SK-N-SH treated with all-trans-retinoic acid at 6 μM for 48 hours (cell line): Measurements from ENCODE around the gene PACS1.

Experiments used
- ATAC-seq: fragments of 200-7000 bp; cut with Tn5 transposase; 3 replicates; pipeline ENCODE4 v1.9.1; 2020; ENCODE audit warnings: mild to moderate bottlenecking, moderate library complexity
- ARNTL ChIP-seq: fragments of 450-650 bp; formaldehyde crosslinking; IDR thresholded peaks from 2 replicates; pipeline ENCODE4 v1.5.0; 2020; ENCODE audit warnings: low read depth, mild to moderate bottlenecking, moderate library complexity, borderline replicate concordance
- BACH2 ChIP-seq: fragments of 250-450 bp; sonication (Bioruptor Pico); IDR thresholded peaks from 2 replicates; pipeline ENCODE4 v1.9.0; 2021; ENCODE audit warnings: mild to moderate bottlenecking, borderline replicate concordance
- CREB5 ChIP-seq: fragments of 250-450 bp; sonication (Bioruptor Pico); IDR thresholded peaks from 2 replicates; pipeline ENCODE4 v1.5.1; 2020; ENCODE audit warnings: low read depth, mild to moderate bottlenecking, moderate library complexity
- CSDC2 ChIP-seq: fragments of 250-450 bp; sonication (Bioruptor Pico); IDR thresholded peaks from 2 replicates; pipeline ENCODE4 v1.5.0; 2020; ENCODE audit warnings: mild to moderate bottlenecking, moderate library complexity
- ESRRG ChIP-seq: fragments of 250-450 bp; sonication (Bioruptor Pico); IDR thresholded peaks from 2 replicates; pipeline ENCODE4 v1.6.1; 2021; ENCODE audit warnings: mild to moderate bottlenecking
- GLIS3 ChIP-seq: fragments of 250-450 bp; sonication (Bioruptor Pico); IDR thresholded peaks from 2 replicates; pipeline ENCODE4 v1.5.0; 2020; ENCODE audit warnings: mild to moderate bottlenecking, moderate library complexity
- ISL1 ChIP-seq: fragments of 250-450 bp; sonication (Bioruptor Pico); IDR thresholded peaks from 2 replicates; pipeline ENCODE4 v2.1.2; 2022; ENCODE audit warnings: mild to moderate bottlenecking, moderate library complexity
- OSR1 ChIP-seq: fragments of 250-450 bp; sonication (Bioruptor Pico); IDR thresholded peaks from 2 replicates; pipeline ENCODE4 v1.8.0; 2022; ENCODE audit warnings: moderate library complexity, mild to moderate bottlenecking, inconsistent platforms
- PPARA ChIP-seq: fragments of 250-450 bp; sonication (Bioruptor Pico); IDR thresholded peaks from 2 replicates; pipeline ENCODE4 v1.5.0; 2020; ENCODE audit warnings: mild to moderate bottlenecking, borderline replicate concordance
- SNAI2 ChIP-seq: fragments of 250-450 bp; sonication (Bioruptor Pico); IDR thresholded peaks from 2 replicates; pipeline ENCODE4 v1.5.0; 2020; ENCODE audit warnings: mild to moderate bottlenecking, moderate library complexity
- TOX ChIP-seq: fragments of 250-450 bp; sonication (Bioruptor Pico); IDR thresholded peaks from 2 replicates; pipeline ENCODE4 v1.8.0; 2021; ENCODE audit warnings: mild to moderate bottlenecking, moderate library complexity, borderline replicate concordance
- ZC3H10 ChIP-seq: fragments of 250-450 bp; sonication (Bioruptor Pico); IDR thresholded peaks from 2 replicates; pipeline ENCODE4 v1.5.1; 2021; ENCODE audit warnings: mild to moderate bottlenecking, moderate library complexity
- ZFP3 ChIP-seq: fragments of 250-450 bp; sonication (Bioruptor Pico); IDR thresholded peaks from 2 replicates; pipeline ENCODE4 v1.5.0; 2020; ENCODE audit warnings: mild to moderate bottlenecking, moderate library complexity
- ZFP30 ChIP-seq: fragments of 450-650 bp; formaldehyde crosslinking; IDR thresholded peaks from 2 replicates; pipeline ENCODE4 v1.5.0; 2022; ENCODE audit warnings: mild to moderate bottlenecking, moderate library complexity
- ZNF565 ChIP-seq: fragments of 450-650 bp; formaldehyde crosslinking; conservative IDR thresholded peaks from 2 replicates; pipeline ENCODE4 v1.5.0; 2020; ENCODE audit warnings: low read depth, mild to moderate bottlenecking, moderate library complexity
- ZNF70 ChIP-seq: fragments of 450-650 bp; formaldehyde crosslinking; IDR thresholded peaks from 2 replicates; pipeline ENCODE4 v1.5.0; 2020; ENCODE audit warnings: mild to moderate bottlenecking, moderate library complexity
- ZNF8 ChIP-seq: fragments of 450-650 bp; formaldehyde crosslinking; IDR thresholded peaks from 2 replicates; pipeline ENCODE4 v1.5.0; 2020; ENCODE audit warnings: mild to moderate bottlenecking, moderate library complexity
- TF ChIP-seq, protein P1 (sequence below): fragments of 250-450 bp; sonication (Bioruptor Pico); IDR thresholded peaks from 2 replicates; pipeline ENCODE4 v1.8.0; 2020; ENCODE audit warnings: mild to moderate bottlenecking, moderate library complexity, borderline replicate concordance
- TF ChIP-seq, protein P2 (sequence below): fragments of 250-450 bp; sonication (Bioruptor Pico); IDR thresholded peaks from 2 replicates; pipeline ENCODE4 v1.8.0; 2021; ENCODE audit warnings: low read depth, mild to moderate bottlenecking, moderate library complexity, borderline replicate concordance
- TF ChIP-seq, protein P3 (sequence below): fragments of 250-450 bp; sonication (Bioruptor Pico); IDR thresholded peaks from 2 replicates; pipeline ENCODE4 v1.5.0; 2020; ENCODE audit warnings: mild to moderate bottlenecking, moderate library complexity
- TF ChIP-seq, protein P4 (sequence below): fragments of 250-450 bp; sonication (Bioruptor Pico); IDR thresholded peaks from 2 replicates; pipeline ENCODE4 v1.5.1; 2021; ENCODE audit warnings: mild to moderate bottlenecking, moderate library complexity

The PACS1 gene

GRCh38 chr11:66279092-66279734, 209.1 kb downstream of the PACS1 start:
- no peak for ATAC-seq
- TF ChIP-seq ISL1 (CRISPR knock-in tag) (no peak), GLIS3 (CRISPR knock-in tag) (no peak), ZNF565 (CRISPR knock-in tag) (no peak), ZC3H10 (no peak), CSDC2 (CRISPR knock-in tag) (no peak), ZNF8 (CRISPR knock-in tag) (no peak), ARNTL (CRISPR knock-in tag) (no peak), SNAI2 (CRISPR knock-in tag) (no peak), TOX (no peak), ZFP30 (no peak), BACH2 (CRISPR knock-in tag) (no peak), PPARA (CRISPR knock-in tag) (no peak), ESRRG (CRISPR knock-in tag) (no peak), OSR1 (CRISPR knock-in tag) (no peak)
- TF ChIP-seq, protein P1, sequence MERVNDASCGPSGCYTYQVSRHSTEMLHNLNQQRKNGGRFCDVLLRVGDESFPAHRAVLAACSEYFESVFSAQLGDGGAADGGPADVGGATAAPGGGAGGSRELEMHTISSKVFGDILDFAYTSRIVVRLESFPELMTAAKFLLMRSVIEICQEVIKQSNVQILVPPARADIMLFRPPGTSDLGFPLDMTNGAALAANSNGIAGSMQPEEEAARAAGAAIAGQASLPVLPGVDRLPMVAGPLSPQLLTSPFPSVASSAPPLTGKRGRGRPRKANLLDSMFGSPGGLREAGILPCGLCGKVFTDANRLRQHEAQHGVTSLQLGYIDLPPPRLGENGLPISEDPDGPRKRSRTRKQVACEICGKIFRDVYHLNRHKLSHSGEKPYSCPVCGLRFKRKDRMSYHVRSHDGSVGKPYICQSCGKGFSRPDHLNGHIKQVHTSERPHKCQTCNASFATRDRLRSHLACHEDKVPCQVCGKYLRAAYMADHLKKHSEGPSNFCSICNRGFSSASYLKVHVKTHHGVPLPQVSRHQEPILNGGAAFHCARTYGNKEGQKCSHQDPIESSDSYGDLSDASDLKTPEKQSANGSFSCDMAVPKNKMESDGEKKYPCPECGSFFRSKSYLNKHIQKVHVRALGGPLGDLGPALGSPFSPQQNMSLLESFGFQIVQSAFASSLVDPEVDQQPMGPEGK: no peak
- TF ChIP-seq, protein P2, sequence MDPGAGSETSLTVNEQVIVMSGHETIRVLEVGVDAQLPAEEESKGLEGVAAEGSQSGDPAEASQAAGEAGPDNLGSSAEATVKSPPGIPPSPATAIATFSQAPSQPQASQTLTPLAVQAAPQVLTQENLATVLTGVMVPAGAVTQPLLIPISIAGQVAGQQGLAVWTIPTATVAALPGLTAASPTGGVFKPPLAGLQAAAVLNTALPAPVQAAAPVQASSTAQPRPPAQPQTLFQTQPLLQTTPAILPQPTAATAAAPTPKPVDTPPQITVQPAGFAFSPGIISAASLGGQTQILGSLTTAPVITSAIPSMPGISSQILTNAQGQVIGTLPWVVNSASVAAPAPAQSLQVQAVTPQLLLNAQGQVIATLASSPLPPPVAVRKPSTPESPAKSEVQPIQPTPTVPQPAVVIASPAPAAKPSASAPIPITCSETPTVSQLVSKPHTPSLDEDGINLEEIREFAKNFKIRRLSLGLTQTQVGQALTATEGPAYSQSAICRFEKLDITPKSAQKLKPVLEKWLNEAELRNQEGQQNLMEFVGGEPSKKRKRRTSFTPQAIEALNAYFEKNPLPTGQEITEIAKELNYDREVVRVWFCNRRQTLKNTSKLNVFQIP (CRISPR knock-in tag): no peak
- TF ChIP-seq, protein P3, sequence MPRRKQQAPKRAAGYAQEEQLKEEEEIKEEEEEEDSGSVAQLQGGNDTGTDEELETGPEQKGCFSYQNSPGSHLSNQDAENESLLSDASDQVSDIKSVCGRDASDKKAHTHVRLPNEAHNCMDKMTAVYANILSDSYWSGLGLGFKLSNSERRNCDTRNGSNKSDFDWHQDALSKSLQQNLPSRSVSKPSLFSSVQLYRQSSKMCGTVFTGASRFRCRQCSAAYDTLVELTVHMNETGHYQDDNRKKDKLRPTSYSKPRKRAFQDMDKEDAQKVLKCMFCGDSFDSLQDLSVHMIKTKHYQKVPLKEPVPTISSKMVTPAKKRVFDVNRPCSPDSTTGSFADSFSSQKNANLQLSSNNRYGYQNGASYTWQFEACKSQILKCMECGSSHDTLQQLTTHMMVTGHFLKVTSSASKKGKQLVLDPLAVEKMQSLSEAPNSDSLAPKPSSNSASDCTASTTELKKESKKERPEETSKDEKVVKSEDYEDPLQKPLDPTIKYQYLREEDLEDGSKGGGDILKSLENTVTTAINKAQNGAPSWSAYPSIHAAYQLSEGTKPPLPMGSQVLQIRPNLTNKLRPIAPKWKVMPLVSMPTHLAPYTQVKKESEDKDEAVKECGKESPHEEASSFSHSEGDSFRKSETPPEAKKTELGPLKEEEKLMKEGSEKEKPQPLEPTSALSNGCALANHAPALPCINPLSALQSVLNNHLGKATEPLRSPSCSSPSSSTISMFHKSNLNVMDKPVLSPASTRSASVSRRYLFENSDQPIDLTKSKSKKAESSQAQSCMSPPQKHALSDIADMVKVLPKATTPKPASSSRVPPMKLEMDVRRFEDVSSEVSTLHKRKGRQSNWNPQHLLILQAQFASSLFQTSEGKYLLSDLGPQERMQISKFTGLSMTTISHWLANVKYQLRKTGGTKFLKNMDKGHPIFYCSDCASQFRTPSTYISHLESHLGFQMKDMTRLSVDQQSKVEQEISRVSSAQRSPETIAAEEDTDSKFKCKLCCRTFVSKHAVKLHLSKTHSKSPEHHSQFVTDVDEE (CRISPR knock-in tag): no peak

GRCh38 chr11:66280428-66280827, 210.4 kb downstream of the PACS1 start:
- ATAC-seq: no peak
- TF ChIP-seq ZC3H10 (no peak), ARNTL (CRISPR knock-in tag) (no peak), CREB5 (no peak), ZNF565 (CRISPR knock-in tag) (no peak), ZFP3 (CRISPR knock-in tag) (no peak), ZNF70 (CRISPR knock-in tag) (no peak), CSDC2 (CRISPR knock-in tag) (no peak), ZFP30 (no peak), ESRRG (CRISPR knock-in tag) (no peak), TOX (no peak), BACH2 (CRISPR knock-in tag) (no peak), GLIS3 (CRISPR knock-in tag) (no peak), ISL1 (CRISPR knock-in tag) (no peak), ZNF8 (CRISPR knock-in tag) (no peak)
- TF ChIP-seq, protein P1: no peak
- TF ChIP-seq, protein P4, sequence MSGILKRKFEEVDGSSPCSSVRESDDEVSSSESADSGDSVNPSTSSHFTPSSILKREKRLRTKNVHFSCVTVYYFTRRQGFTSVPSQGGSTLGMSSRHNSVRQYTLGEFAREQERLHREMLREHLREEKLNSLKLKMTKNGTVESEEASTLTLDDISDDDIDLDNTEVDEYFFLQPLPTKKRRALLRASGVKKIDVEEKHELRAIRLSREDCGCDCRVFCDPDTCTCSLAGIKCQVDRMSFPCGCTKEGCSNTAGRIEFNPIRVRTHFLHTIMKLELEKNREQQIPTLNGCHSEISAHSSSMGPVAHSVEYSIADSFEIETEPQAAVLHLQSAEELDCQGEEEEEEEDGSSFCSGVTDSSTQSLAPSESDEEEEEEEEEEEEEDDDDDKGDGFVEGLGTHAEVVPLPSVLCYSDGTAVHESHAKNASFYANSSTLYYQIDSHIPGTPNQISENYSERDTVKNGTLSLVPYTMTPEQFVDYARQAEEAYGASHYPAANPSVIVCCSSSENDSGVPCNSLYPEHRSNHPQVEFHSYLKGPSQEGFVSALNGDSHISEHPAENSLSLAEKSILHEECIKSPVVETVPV (CRISPR knock-in tag): no peak
